Medulla oblongata (tissue), 1 donor: ENCODE measurements around the gene CEP128.

Experiments
- DNase-seq: peaks from one replicate; pipeline ENCODE4 v3.0.0-alpha.2; 2015; ENCODE audit errors: extremely low spot score

The CEP128 gene

GRCh38 chr14:80615831-80616230, 325.7 kb downstream of the CEP128 start:
- no peak for DNase-seq

GRCh38 chr14:80609055-80609454, 332.5 kb downstream of the CEP128 start:
- no peak for DNase-seq

GRCh38 chr14:80608563-80608962, 333.0 kb downstream of the CEP128 start:
- no peak for DNase-seq

- DNase-seq: no peak
These were observed 333.9 kb downstream of the CEP128 start for GRCh38 chr14:80607430-80608190.

- no peak for DNase-seq
These were observed 335.2 kb downstream of the CEP128 start for GRCh38 chr14:80606347-80606772.

GRCh38 chr14:80605536-80605935, 336.0 kb downstream of the CEP128 start:
- DNase-seq: no peak

- peak; percentile 90 for DNase-seq
These were observed 338.6 kb downstream of the CEP128 start for GRCh38 chr14:80602946-80603345.

GRCh38 chr14:80587096-80587724, 354.3 kb downstream of the CEP128 start:
- DNase-seq: peak; percentile 28

GRCh38 chr14:80586131-80586530, 355.4 kb downstream of the CEP128 start:
- no peak for DNase-seq

GRCh38 chr14:80585506-80585835, 356.1 kb downstream of the CEP128 start:
- DNase-seq: no peak

- DNase-seq: no peak
These were observed 356.6 kb downstream of the CEP128 start for GRCh38 chr14:80584744-80585505.

- DNase-seq: no peak
These were observed 363.9 kb downstream of the CEP128 start for GRCh38 chr14:80577599-80577998.

- no peak for DNase-seq
These were observed 365.1 kb downstream of the CEP128 start for GRCh38 chr14:80576401-80576800.

GRCh38 chr14:80575763-80576162, 365.8 kb downstream of the CEP128 start:
- DNase-seq: no peak

- no peak for DNase-seq
These were observed 368.9 kb downstream of the CEP128 start for GRCh38 chr14:80572666-80573065.

GRCh38 chr14:80570930-80571298, 370.6 kb downstream of the CEP128 start:
- no peak for DNase-seq

- DNase-seq: no peak
These were observed 373.5 kb downstream of the CEP128 start for GRCh38 chr14:80567905-80568536.

GRCh38 chr14:80565001-80565400, 376.5 kb downstream of the CEP128 start:
- DNase-seq: no peak

- no peak for DNase-seq
These were observed 377.5 kb downstream of the CEP128 start for GRCh38 chr14:80564051-80564450.

GRCh38 chr14:80560800-80561657, 380.5 kb downstream of the CEP128 start:
- DNase-seq: no peak

GRCh38 chr14:80554139-80554538, 387.4 kb downstream of the CEP128 start:
- DNase-seq: no peak
